Caco-2 (cell line): Measurements from ENCODE around the gene UBE2U. TPM values are rescaled to one million over a fixed set of nuclear protein-coding genes. Genes with fewer than 3 reads are reported as not detected.

ENCODE experiments used
- BruUV-seq: library from RNA; stranded (reverse); fragments of 400-500 nt; replicated peaks from 2 replicates; lab custom pipeline; 2021; lab: Mats Ljungman, UMichigan
- CTCF ChIA-PET: fragments of 300-600 bp; sonication (Branson Sonifier 250); formaldehyde crosslinking; loops from one replicate; lab custom pipeline; 2022; ENCODE audit warnings: antibody characterized with exemption; lab: Charles Lee
- POLR2A ChIA-PET: fragments of 300-600 bp; sonication (Branson Sonifier 250); formaldehyde crosslinking; loops from one replicate; lab custom pipeline; 2022; ENCODE audit warnings: antibody characterized with exemption; lab: Charles Lee
- DNase-seq, 2 experiments: peaks; one replicate each; pipeline versions ENCODE4 v3.0.0 to v3.0.0-alpha.2; 2020 to 2022
- H3K27me3 ChIP-seq: replicated peaks from 2 replicates; pipeline ENCODE4 v1.6.0; 2011; ENCODE audit warnings: low read length; ENCODE audit not compliant: control insufficient read depth, insufficient read depth
- H3K36me3 ChIP-seq: 2 replicates; pipeline ENCODE4 v1.5.1; 2011; ENCODE audit warnings: low read length; ENCODE audit not compliant: control insufficient read depth, insufficient read depth
- H3K4me1 ChIP-seq: fragments of 250-450 bp; sonication (Bioruptor Pico); 2 replicates; pipeline ENCODE4 v1.5.1; 2020; ENCODE audit warnings: mild to moderate bottlenecking
- H3K4me3 ChIP-seq: 2 replicates; pipeline ENCODE4 v1.5.1; 2011; ENCODE audit warnings: low read depth, mild to moderate bottlenecking, control low read depth, low read length
- H3K9me3 ChIP-seq: fragments of 250-450 bp; sonication (Bioruptor Pico); 2 replicates; pipeline ENCODE4 v1.5.1; 2020; ENCODE audit warnings: mild to moderate bottlenecking, moderate library complexity
- H3K27ac Mint-ChIP-seq: one replicate; pipeline ENCODE4 v1.8.0; 2022; ENCODE audit warnings: mixed read lengths; ENCODE audit not compliant: unreplicated experiment
- H3K27me3 Mint-ChIP-seq: one replicate; pipeline ENCODE4 v1.8.0; 2022; ENCODE audit warnings: mixed read lengths; ENCODE audit not compliant: insufficient read depth, unreplicated experiment
- H3K36me3 Mint-ChIP-seq: one replicate; pipeline ENCODE4 v1.8.0; 2022; ENCODE audit warnings: mild to moderate bottlenecking, mixed read lengths; ENCODE audit not compliant: insufficient read depth, unreplicated experiment
- H3K4me1 Mint-ChIP-seq: one replicate; pipeline ENCODE4 v1.8.0; 2022; ENCODE audit warnings: low read depth, mixed read lengths; ENCODE audit not compliant: unreplicated experiment
- H3K4me3 Mint-ChIP-seq: one replicate; pipeline ENCODE4 v1.8.0; 2022; ENCODE audit warnings: mild to moderate bottlenecking, moderate library complexity, mixed read lengths; ENCODE audit not compliant: unreplicated experiment
- H3K9me3 Mint-ChIP-seq: one replicate; pipeline ENCODE4 v1.8.0; 2022; ENCODE audit warnings: mixed read lengths; ENCODE audit not compliant: unreplicated experiment
- CTCF ChIP-seq, 2 experiments: fragments of 200-600 bp in 1 of 2; IDR thresholded peaks; 1 replicate in 1 of 2; 2 replicates in 1 of 2; pipeline versions ENCODE4 v1.5.1 to v1.8.0; 2011 to 2022; ENCODE audit warnings: antibody characterized with exemption in 1 of 2, control low read depth in 1 of 2, inconsistent platforms in 1 of 2, low read depth in 1 of 2, low read length in 1 of 2, mild to moderate bottlenecking in 1 of 2, moderate library complexity in 1 of 2; ENCODE audit not compliant: insufficient read depth in 1 of 2, severe bottlenecking in 1 of 2, unreplicated experiment in 1 of 2
- intact Hi-C: fragments of 100-400 bp; cut with micrococcal nuclease; formaldehyde crosslinking; loops from one replicate; pipeline ENCODE4 v1.10.0; 2022; ENCODE audit not compliant: unreplicated experiment
- total RNA-seq: library from RNA; stranded (reverse); gene quantifications from 2 replicates; pipeline ENCODE4 v1.2.3, GENCODE V29; 2022

Gene UBE2U
- total RNA-seq, 1 experiment from 2014 or later: not detected

GRCh38 chr1:64199154-64199553, 4.3 kb upstream of the UBE2U start:
- intact Hi-C loops: no loop called here
- Mint-ChIP-seq H3K9me3 (peaks cover 8% of the 10 kb centered on the region), H3K4me3 (no peak overlapping the region), H3K27me3 (no peaks in the 10 kb centered on the region), H3K36me3 (peaks cover 4% of the 10 kb centered on the region), H3K27ac (no peak overlapping the region), H3K4me1 (no peaks in the 10 kb centered on the region)
- POLR2A ChIA-PET: no interaction called here
- no peaks in the 10 kb centered on the region for H3K9me3 ChIP-seq
- H3K4me1 ChIP-seq: no peaks in the 10 kb centered on the region
- H3K36me3 ChIP-seq: no peaks in the 10 kb centered on the region
- CTCF ChIA-PET: no interaction called here
- DNase-seq: no peak
- BruUV-seq: no TSS peak
- H3K4me3 ChIP-seq: no peak overlapping the region
- no peak for TF ChIP-seq CTCF (IDR thresholded peaks at IDR 0.05; ENCODE audit: insufficient read depth in 1 of 2, low read depth in 1 of 2, low read length in 1 of 2, severe bottlenecking in 1 of 2, unreplicated experiment in 1 of 2)
- no peaks in the 10 kb centered on the region for H3K27me3 ChIP-seq

GRCh38 chr1:64200064-64200463, 3.4 kb upstream of the UBE2U start:
- H3K4me1 Mint-ChIP-seq: no peaks in the 10 kb centered on the region
- H3K36me3 Mint-ChIP-seq: peaks cover 4% of the 10 kb centered on the region
- H3K4me3 ChIP-seq: no peak overlapping the region
- BruUV-seq: no TSS peak
- no peaks in the 10 kb centered on the region for H3K9me3 ChIP-seq
- H3K9me3 Mint-ChIP-seq: peaks cover 8% of the 10 kb centered on the region
- CTCF ChIA-PET: no interaction called here
- H3K27ac Mint-ChIP-seq: no peak overlapping the region
- intact Hi-C loops: no loop called here
- no peaks in the 10 kb centered on the region for H3K36me3 ChIP-seq
- no peaks in the 10 kb centered on the region for H3K27me3 Mint-ChIP-seq
- DNase-seq: no peak
- H3K27me3 ChIP-seq: no peaks in the 10 kb centered on the region
- POLR2A ChIA-PET: no interaction called here
- no peaks in the 10 kb centered on the region for H3K4me1 ChIP-seq
- no peak for TF ChIP-seq CTCF (IDR thresholded peaks at IDR 0.05; ENCODE audit: insufficient read depth in 1 of 2, low read depth in 1 of 2, low read length in 1 of 2, severe bottlenecking in 1 of 2, unreplicated experiment in 1 of 2)
- no peak overlapping the region for H3K4me3 Mint-ChIP-seq

GRCh38 chr1:64209221-64209620, 5.8 kb downstream of the UBE2U start:
- Histone ChIP-seq H3K4me3 (no peak overlapping the region), H3K9me3 (no peaks in the 10 kb centered on the region), H3K4me1 (no peaks in the 10 kb centered on the region), H3K36me3 (no peaks in the 10 kb centered on the region), H3K27me3 (no peaks in the 10 kb centered on the region)
- H3K27me3 Mint-ChIP-seq: peaks cover 7% of the 10 kb centered on the region
- intact Hi-C loops: no loop called here
- no peak overlapping the region for H3K27ac Mint-ChIP-seq
- TF ChIP-seq CTCF (IDR thresholded peaks at IDR 0.05; ENCODE audit: insufficient read depth in 1 of 2, low read depth in 1 of 2, low read length in 1 of 2, severe bottlenecking in 1 of 2, unreplicated experiment in 1 of 2): no peak
- no TSS peak for BruUV-seq
- H3K9me3 Mint-ChIP-seq: no peaks in the 10 kb centered on the region
- no peaks in the 10 kb centered on the region for H3K4me1 Mint-ChIP-seq
- DNase-seq: no peak
- POLR2A ChIA-PET: no interaction called here
- H3K36me3 Mint-ChIP-seq: no peaks in the 10 kb centered on the region
- CTCF ChIA-PET: no interaction called here
- H3K4me3 Mint-ChIP-seq: no peak overlapping the region
